Skeletal muscle tissue (tissue), 4 donors: Measurements from ENCODE around the gene CCDC91. TPM values are rescaled to one million over a fixed set of nuclear protein-coding genes. Genes with fewer than 3 reads are reported as not detected.

Experiments
- H3K27ac ChIP-seq: one replicate; pipeline ENCODE4 v1.7.0; 2013; ENCODE audit warnings: mild to moderate bottlenecking, low read depth, low read length, inconsistent platforms
- H3K27me3 ChIP-seq, 3 donors: one replicate each; pipeline ENCODE4 v1.7.0; 2013; ENCODE audit warnings: low read length in 3 of 3; ENCODE audit not compliant: control insufficient read depth in 3 of 3, insufficient read depth in 3 of 3
- H3K36me3 ChIP-seq, 3 donors: one replicate each; pipeline ENCODE4 v1.7.0; 2013; ENCODE audit warnings: low read length in 3 of 3; ENCODE audit not compliant: control insufficient read depth in 3 of 3, insufficient read depth in 3 of 3
- H3K4me1 ChIP-seq, 3 donors: one replicate each; pipeline ENCODE4 v1.7.0; 2013; ENCODE audit warnings: low read length in 3 of 3, mild to moderate bottlenecking in 3 of 3; ENCODE audit not compliant: control insufficient read depth in 3 of 3, insufficient read depth in 3 of 3
- H3K4me3 ChIP-seq, 3 donors: one replicate each; pipeline ENCODE4 v1.7.0; 2013; ENCODE audit warnings: low read length in 3 of 3
- H3K9ac ChIP-seq, 3 donors: one replicate each; pipeline ENCODE4 v1.7.0; 2013; ENCODE audit warnings: low read length in 3 of 3, mild to moderate bottlenecking in 3 of 3, moderate library complexity in 2 of 3, low read depth in 1 of 3
- H3K9me3 ChIP-seq, 3 donors: one replicate each; pipeline ENCODE4 v1.7.0; 2013; ENCODE audit warnings: low read length in 3 of 3; ENCODE audit not compliant: control insufficient read depth in 3 of 3
- total RNA-seq: library from RNA; depleted of rRNA; stranded (reverse); fragments of >200 nt; gene quantifications from one replicate; pipeline ENCODE4 v1.2.3, GENCODE V29; 2014
- donor health status: Osteomylitis.

The CCDC91 gene
- total RNA-seq, 1 donor from 2014 or later, result 32.9 TPM

DNA sequence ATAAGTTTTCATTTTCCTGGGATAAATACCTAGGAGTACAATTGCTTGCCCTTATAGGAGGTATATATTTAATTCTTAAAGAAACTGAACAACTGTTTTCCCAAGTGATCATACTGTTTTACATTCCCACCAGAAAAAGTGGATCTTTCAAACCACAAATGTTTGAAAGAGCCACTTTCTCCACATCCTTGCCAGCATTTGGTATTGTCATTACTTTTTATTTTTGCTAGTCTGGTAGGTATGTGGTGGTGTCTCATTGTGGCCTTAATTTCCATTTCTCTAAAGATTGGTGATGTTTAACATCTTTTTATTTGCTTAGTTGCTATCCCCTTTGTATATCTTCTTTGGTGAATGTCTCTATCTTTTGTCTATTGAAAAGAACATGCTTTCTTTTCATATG lies 50.6 kb downstream of the CCDC91 start:
- H3K9me3 ChIP-seq, result no peaks in the 10 kb centered on the region
- H3K4me3 ChIP-seq, result no peak overlapping the region
- no peaks in the 10 kb centered on the region for H3K27me3 ChIP-seq
- no peak overlapping the region for H3K27ac ChIP-seq
- no peak overlapping the region for H3K9ac ChIP-seq
- no peaks in the 10 kb centered on the region for H3K4me1 ChIP-seq
- no peaks in the 10 kb centered on the region for H3K36me3 ChIP-seq

DNA sequence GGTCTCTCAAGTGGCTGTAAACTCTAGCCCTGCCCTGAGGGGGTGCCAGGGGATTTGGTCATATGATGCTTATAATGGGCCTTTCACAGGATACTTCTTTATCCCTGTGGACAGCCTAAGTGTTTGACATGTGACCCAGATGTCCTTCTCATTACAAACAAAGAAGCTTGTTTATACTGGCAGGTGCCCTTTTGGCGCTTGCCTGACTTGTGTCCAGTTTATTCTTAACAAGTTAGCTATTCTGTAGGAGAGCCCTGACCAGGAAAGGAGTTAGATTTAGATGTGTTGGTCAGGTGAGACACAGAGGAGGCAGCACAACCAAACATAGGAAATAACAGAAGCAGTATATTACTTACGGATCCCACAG lies 51.9 kb downstream of the CCDC91 start:
- Histone ChIP-seq H3K4me3 (no peak overlapping the region), H3K27me3 (no peaks in the 10 kb centered on the region), H3K27ac (no peak overlapping the region), H3K9ac (no peak overlapping the region), H3K4me1 (no peaks in the 10 kb centered on the region), H3K9me3 (no peaks in the 10 kb centered on the region), H3K36me3 (no peaks in the 10 kb centered on the region)

DNA sequence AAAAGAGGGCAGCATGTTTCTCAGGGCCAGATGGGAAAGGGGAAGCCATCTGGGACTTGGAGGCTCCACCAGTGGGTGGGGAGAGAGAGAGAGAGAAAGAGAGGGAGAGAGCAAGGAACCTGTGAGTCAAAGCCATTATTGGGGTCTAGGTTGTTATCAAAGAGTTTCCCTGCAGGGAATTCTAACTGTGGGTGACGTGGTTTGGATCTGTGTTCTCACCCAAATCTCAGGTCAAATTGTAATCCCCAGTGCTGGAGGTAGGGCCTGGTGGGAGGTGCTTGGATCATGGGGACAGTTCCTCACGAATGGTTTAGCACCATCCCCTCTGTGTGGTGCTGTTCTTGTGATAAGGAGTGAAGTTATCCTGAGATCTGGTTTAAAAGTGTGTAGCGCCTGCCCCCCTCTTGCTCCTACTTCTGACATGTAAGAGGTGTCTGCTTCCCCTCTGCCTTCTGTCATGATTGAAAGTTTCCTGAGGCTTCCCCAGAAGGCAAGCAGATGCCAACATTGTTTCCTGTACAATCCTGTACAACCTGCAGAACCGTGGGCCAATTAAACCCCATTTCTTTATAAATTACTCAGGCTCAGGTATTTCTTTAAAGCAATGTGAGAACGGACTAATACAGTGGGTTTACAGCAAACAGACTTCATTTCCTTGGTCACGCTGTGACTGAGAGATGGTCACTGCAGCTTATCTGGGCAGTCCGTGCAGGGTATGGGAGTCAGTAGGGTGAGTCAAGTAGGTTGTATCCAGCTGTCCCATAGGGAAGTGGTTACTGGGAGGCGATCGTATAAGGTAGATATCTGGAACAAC lies 52.4 kb downstream of the CCDC91 start:
- Histone ChIP-seq H3K27ac (no peak overlapping the region), H3K4me3 (no peak overlapping the region), H3K27me3 (no peaks in the 10 kb centered on the region), H3K9me3 (no peaks in the 10 kb centered on the region), H3K4me1 (no peaks in the 10 kb centered on the region), H3K9ac (no peak overlapping the region), H3K36me3 (no peaks in the 10 kb centered on the region)

DNA sequence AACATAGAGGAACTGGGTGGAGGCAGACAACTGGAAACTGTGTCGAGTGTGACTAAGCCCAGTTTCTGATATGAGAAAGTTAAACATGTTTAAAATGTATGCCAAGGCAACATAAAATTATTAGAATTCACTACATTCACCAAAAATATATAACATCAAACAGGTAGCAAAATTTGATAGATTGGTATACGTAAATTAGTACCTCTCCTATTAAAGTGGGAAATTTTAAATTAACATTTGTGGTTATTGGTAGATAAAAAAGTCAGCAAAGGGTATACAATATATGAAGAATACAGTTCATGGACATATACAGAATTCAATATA lies 53.0 kb downstream of the CCDC91 start:
- Histone ChIP-seq H3K27ac (no peak overlapping the region), H3K4me1 (no peaks in the 10 kb centered on the region), H3K27me3 (no peaks in the 10 kb centered on the region), H3K9me3 (no peaks in the 10 kb centered on the region), H3K4me3 (no peak overlapping the region), H3K9ac (no peak overlapping the region), H3K36me3 (no peaks in the 10 kb centered on the region)

DNA sequence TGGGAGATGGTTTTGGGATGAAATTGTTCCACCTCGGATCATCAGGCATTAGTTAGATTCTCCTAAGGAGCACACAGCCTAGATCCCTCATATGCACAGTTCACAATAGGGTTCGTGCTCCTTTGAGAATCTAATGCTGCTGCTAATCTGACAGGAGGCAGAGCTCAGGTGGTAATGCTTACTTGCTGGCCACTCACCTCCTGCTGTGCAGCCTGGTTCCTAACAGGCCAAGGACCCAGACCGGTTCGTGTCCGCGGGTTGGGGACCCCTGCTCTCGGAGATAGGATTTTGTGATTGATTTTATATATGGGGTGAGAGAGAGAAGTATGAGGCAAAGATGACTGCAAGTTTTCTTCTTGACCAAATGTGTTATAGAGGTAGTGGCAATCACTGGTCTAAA lies 57.5 kb downstream of the CCDC91 start:
- H3K9me3 ChIP-seq, result no peaks in the 10 kb centered on the region
- no peaks in the 10 kb centered on the region for H3K4me1 ChIP-seq
- no peaks in the 10 kb centered on the region for H3K36me3 ChIP-seq
- no peaks in the 10 kb centered on the region for H3K27me3 ChIP-seq
- no peak overlapping the region for H3K9ac ChIP-seq
- no peak overlapping the region for H3K4me3 ChIP-seq
- H3K27ac ChIP-seq, result no peak overlapping the region

DNA sequence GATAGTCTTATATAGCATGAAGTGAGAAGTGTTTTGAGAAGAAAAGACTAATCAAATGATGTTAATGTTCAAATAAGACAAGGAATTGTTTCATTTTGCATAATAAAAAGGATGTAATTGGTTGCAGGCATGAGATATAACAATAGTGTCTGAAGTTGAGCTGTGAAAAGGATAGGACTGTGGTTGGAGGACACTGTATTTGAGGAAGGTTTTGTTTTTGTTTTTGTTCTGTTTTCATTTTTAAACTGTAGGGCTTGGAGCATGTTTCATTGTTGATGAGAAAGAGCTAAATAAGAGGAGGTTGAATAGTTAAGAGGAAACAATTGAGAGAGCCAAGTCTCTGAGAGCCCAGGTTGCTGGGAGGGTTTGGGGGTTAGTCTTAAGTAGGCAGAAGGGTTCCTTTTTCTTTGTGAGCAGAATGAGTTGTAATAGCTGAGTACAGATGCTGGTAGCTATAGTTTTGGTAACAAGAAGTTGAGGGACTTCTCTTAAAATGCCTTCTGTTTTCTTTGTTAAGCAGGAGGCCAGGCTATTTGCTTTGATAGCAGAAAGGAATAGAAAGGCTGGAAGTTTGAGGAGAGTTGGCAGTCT lies 58.4 kb downstream of the CCDC91 start:
- Histone ChIP-seq H3K9me3 (no peaks in the 10 kb centered on the region), H3K27me3 (no peaks in the 10 kb centered on the region), H3K27ac (no peak overlapping the region), H3K4me1 (no peaks in the 10 kb centered on the region), H3K9ac (no peak overlapping the region), H3K36me3 (no peaks in the 10 kb centered on the region), H3K4me3 (no peak overlapping the region)

DNA sequence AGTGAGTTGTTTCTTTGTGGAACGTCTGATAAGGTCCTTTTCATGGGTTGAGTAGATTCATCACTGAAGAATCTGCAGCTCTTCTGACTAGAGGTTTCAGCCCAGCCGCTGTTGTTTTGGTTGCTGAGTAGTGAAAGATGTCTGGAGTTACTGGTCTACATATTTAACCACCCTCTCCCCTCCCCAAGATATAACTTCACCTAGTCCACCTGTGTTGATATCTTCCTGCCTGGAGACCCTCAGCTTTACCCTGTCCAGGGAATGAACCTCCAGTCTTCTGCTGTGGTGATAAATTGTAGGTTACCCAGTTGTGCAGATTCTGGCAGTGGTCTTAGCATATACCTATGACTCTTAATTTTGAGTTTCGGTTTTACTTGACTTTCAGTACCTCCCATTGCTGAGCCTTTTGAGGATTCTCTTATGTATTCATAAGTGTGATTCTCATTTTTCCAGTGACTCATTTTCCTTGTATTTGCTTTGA lies 62.9 kb downstream of the CCDC91 start:
- H3K9ac ChIP-seq, result no peak overlapping the region
- H3K4me3 ChIP-seq, result no peak overlapping the region
- no peaks in the 10 kb centered on the region for H3K36me3 ChIP-seq
- H3K4me1 ChIP-seq, result no peaks in the 10 kb centered on the region
- no peak overlapping the region for H3K27ac ChIP-seq
- H3K9me3 ChIP-seq, result no peaks in the 10 kb centered on the region
- H3K27me3 ChIP-seq, result no peaks in the 10 kb centered on the region

DNA sequence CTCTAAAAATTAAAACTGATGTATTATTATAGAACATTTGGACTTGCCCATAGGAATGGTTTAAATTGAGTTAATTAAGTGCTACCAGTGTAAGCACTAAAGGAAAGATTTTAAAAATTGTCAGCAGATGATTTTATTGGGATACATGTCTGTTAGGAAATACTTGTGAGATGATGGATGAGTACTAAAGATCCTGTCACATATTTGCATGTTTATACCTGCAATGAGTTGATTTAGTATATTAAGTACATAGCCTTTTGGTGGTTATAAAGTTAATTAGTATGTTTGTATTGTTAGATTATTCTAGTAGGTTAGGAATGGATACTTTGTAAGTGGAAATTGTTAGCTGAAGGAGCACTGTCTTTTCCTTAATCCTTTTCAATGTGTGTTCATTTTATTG lies 67.2 kb downstream of the CCDC91 start:
- Histone ChIP-seq H3K4me3 (no peak overlapping the region), H3K36me3 (no peaks in the 10 kb centered on the region), H3K27ac (no peak overlapping the region), H3K27me3 (no peaks in the 10 kb centered on the region), H3K4me1 (no peaks in the 10 kb centered on the region), H3K9ac (no peak overlapping the region), H3K9me3 (no peaks in the 10 kb centered on the region)

DNA sequence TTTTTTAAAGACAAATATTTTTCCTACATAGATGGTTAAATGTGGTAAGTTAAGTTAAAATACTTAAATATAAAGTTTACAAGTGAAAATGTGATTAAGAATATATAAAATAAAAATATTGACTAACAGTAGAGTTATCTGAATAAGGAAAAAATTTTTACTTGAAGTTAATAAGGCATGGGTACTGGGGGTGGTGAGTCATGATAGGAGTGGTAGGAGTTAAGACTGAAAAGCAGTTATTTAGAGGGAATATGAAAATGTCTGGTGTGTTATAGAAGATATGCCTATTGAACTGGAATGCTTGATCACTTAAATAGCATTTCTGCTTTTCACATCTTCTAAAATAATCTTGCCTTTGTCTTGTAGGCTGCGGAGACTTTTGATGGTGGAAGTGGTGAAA lies 68.7 kb downstream of the CCDC91 start:
- H3K36me3 ChIP-seq, result no peaks in the 10 kb centered on the region
- no peak overlapping the region for H3K4me3 ChIP-seq
- H3K27ac ChIP-seq, result no peak overlapping the region
- no peaks in the 10 kb centered on the region for H3K4me1 ChIP-seq
- no peak overlapping the region for H3K9ac ChIP-seq
- H3K27me3 ChIP-seq, result no peaks in the 10 kb centered on the region
- H3K9me3 ChIP-seq, result no peaks in the 10 kb centered on the region

DNA sequence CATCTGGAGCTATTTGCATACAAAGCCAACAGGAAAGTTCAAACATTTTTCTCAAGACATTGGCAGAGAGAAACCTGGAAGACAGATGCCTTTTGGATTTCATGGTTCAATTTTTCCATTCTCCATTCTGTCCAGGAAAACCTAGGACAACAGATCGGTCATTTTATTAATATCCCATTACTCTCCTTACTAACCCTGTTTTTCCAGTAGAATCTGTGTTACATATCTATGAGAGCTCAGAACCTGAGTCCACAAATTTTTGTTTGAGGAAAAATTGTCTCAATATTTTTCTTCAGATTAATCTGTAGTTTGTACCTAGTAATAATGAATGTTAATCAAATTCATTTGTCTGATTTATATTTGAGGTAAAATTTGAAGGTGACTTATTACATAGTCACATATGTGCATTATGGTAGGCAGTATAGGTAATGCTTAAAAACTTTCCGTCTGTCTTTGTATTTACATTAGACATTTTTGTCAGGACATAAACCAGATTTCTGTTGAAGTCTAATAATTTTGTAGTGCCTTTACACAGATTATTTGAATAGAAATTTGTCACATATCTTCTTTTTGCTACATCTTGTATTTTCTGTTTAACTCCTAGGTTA lies 75.3 kb downstream of the CCDC91 start:
- H3K36me3 ChIP-seq, result no peaks in the 10 kb centered on the region
- no peak overlapping the region for H3K9ac ChIP-seq
- H3K4me3 ChIP-seq, result no peak overlapping the region
- no peak overlapping the region for H3K27ac ChIP-seq
- H3K4me1 ChIP-seq, result no peaks in the 10 kb centered on the region
- H3K27me3 ChIP-seq, result no peaks in the 10 kb centered on the region
- H3K9me3 ChIP-seq, result no peaks in the 10 kb centered on the region
